ENCODE results near the gene TSBP1.

TSBP1 gene

GRCh38 chr6:32318501-32318900 is 53.2 kb downstream of the TSBP1 start:
- H3K4me2 ChIP-seq (ENCODE audit: low read depth, low read length, poor library complexity, severe bottlenecking): no peak overlapping the region
- no peaks in the 10 kb centered on the region for H3K9me3 ChIP-seq (ENCODE audit: insufficient read depth, low read length)
- H3K79me2 ChIP-seq (ENCODE audit: insufficient read depth, low read length): no peaks in the 10 kb centered on the region
- no peak overlapping the region for H2AFZ ChIP-seq (ENCODE audit: low read depth, low read length, severe bottlenecking)
- no peaks in the 10 kb centered on the region for H3F3A ChIP-seq (ENCODE audit: insufficient read depth)
- H3K36me3 ChIP-seq (ENCODE audit: low read length): no peaks in the 10 kb centered on the region
- no peaks in the 10 kb centered on the region for H4K20me1 ChIP-seq (ENCODE audit: low read depth, low read length)
- H3K9me2 ChIP-seq (replicated peaks; ENCODE audit: insufficient read depth, low read length): no peaks in the 10 kb centered on the region
- no peak for TF ChIP-seq EZH2phosphoT487 (conservative IDR thresholded peaks at IDR 0.05; ENCODE audit: low read length)
- no peak for TF ChIP-seq CTCF (IDR thresholded peaks at IDR 0.05; ENCODE audit: insufficient read depth, low read length, poor library complexity, severe bottlenecking)
- H3K9ac ChIP-seq (ENCODE audit: low read length): no peak overlapping the region
- H3K27me3 ChIP-seq (ENCODE audit: low read length): no peaks in the 10 kb centered on the region
- no peak overlapping the region for H3K4me3 ChIP-seq (ENCODE audit: insufficient read depth, low read length, poor library complexity, severe bottlenecking)
- H3K27ac ChIP-seq (ENCODE audit: low read depth, low read length): no peak overlapping the region

GRCh38 chr6:32317541-32317940 is 54.2 kb downstream of the TSBP1 start:
- Histone ChIP-seq H3K27ac (ENCODE audit: low read depth, low read length) (no peak overlapping the region), H3K27me3 (ENCODE audit: low read length) (no peaks in the 10 kb centered on the region), H3K36me3 (ENCODE audit: low read length) (no peaks in the 10 kb centered on the region), H3K9me2 (replicated peaks; ENCODE audit: insufficient read depth, low read length) (no peaks in the 10 kb centered on the region), H3K9ac (ENCODE audit: low read length) (no peak overlapping the region), H3K79me2 (ENCODE audit: insufficient read depth, low read length) (no peaks in the 10 kb centered on the region), H3K4me2 (ENCODE audit: low read depth, low read length, poor library complexity, severe bottlenecking) (no peak overlapping the region), H4K20me1 (ENCODE audit: low read depth, low read length) (no peaks in the 10 kb centered on the region), H3K9me3 (ENCODE audit: insufficient read depth, low read length) (no peaks in the 10 kb centered on the region), H3K4me3 (ENCODE audit: insufficient read depth, low read length, poor library complexity, severe bottlenecking) (no peak overlapping the region), H2AFZ (ENCODE audit: low read depth, low read length, severe bottlenecking) (no peak overlapping the region), H3F3A (ENCODE audit: insufficient read depth) (no peaks in the 10 kb centered on the region)
- TF ChIP-seq CTCF (IDR thresholded peaks at IDR 0.05; ENCODE audit: insufficient read depth, low read length, poor library complexity, severe bottlenecking) (no peak), EZH2phosphoT487 (conservative IDR thresholded peaks at IDR 0.05; ENCODE audit: low read length) (no peak)

GRCh38 chr6:32313964-32314363 is 57.7 kb downstream of the TSBP1 start:
- Histone ChIP-seq H2AFZ (ENCODE audit: low read depth, low read length, severe bottlenecking) (no peak overlapping the region), H3K27me3 (ENCODE audit: low read length) (no peaks in the 10 kb centered on the region), H3K9me3 (ENCODE audit: insufficient read depth, low read length) (no peaks in the 10 kb centered on the region), H3K36me3 (ENCODE audit: low read length) (no peaks in the 10 kb centered on the region), H4K20me1 (ENCODE audit: low read depth, low read length) (no peaks in the 10 kb centered on the region), H3K4me2 (ENCODE audit: low read depth, low read length, poor library complexity, severe bottlenecking) (no peak overlapping the region), H3K4me3 (ENCODE audit: insufficient read depth, low read length, poor library complexity, severe bottlenecking) (no peak overlapping the region), H3F3A (ENCODE audit: insufficient read depth) (no peaks in the 10 kb centered on the region), H3K9ac (ENCODE audit: low read length) (no peak overlapping the region), H3K9me2 (replicated peaks; ENCODE audit: insufficient read depth, low read length) (no peaks in the 10 kb centered on the region), H3K79me2 (ENCODE audit: insufficient read depth, low read length) (no peaks in the 10 kb centered on the region), H3K27ac (ENCODE audit: low read depth, low read length) (no peak overlapping the region)
- TF ChIP-seq CTCF (IDR thresholded peaks at IDR 0.05; ENCODE audit: insufficient read depth, low read length, poor library complexity, severe bottlenecking) (no peak), EZH2phosphoT487 (conservative IDR thresholded peaks at IDR 0.05; ENCODE audit: low read length) (no peak)
